Left ventricle myocardium inferior (tissue), 1 donor: ENCODE measurements around the gene MDK. TPM values are rescaled to one million over a fixed set of nuclear protein-coding genes. Genes with fewer than 3 reads are reported as not detected.
"Not testable (repeated sequence)": the region's sequence is repeated elsewhere in the genome, so short reads cannot be mapped to it uniquely, and the experiment has no call there.

ENCODE experiments used
- DNase-seq: peaks from one replicate; pipeline ENCODE4 v3.0.0-alpha.2; 2020
- H3K27ac ChIP-seq: fragments of 200-600 bp; replicated peaks from 2 replicates; pipeline ENCODE4 v1.8.0; 2021
- H3K27me3 ChIP-seq: fragments of 200-600 bp; 2 replicates; pipeline ENCODE4 v1.8.0; 2021; ENCODE audit warnings: low read depth
- H3K36me3 ChIP-seq: fragments of 200-600 bp; 2 replicates; pipeline ENCODE4 v1.8.0; 2021
- H3K4me1 ChIP-seq: fragments of 200-600 bp; 2 replicates; pipeline ENCODE4 v1.8.0; 2021
- H3K4me3 ChIP-seq: fragments of 200-600 bp; 2 replicates; pipeline ENCODE4 v1.8.0; 2021; ENCODE audit warnings: mild to moderate bottlenecking, moderate library complexity
- H3K9me3 ChIP-seq: fragments of 200-600 bp; replicated peaks from 2 replicates; pipeline ENCODE4 v1.8.0; 2021
- CTCF ChIP-seq: fragments of 200-600 bp; IDR thresholded peaks from 2 replicates; pipeline ENCODE4 v1.8.0; 2021; ENCODE audit warnings: antibody characterized with exemption, mild to moderate bottlenecking, borderline replicate concordance
- intact Hi-C: fragments of 100-400 bp; cut with micrococcal nuclease; formaldehyde crosslinking; loops from one replicate; pipeline ENCODE4 v1.11.0; 2022
- total RNA-seq: library from RNA; stranded (reverse); fragmentation: NEBNext Ultra II Directional; extraction: Animal tissue kit (Norgen Biotek cat#: 25700); gene quantifications from one replicate; pipeline ENCODE4 v1.2.1, GENCODE V29; 2021
- donor health status: DM: no; HTN: yes; CAD: no; lungs with severe emphysema.

The MDK gene
- total RNA-seq, 1 donor from 2014 or later = 5.4 TPM

DNA sequence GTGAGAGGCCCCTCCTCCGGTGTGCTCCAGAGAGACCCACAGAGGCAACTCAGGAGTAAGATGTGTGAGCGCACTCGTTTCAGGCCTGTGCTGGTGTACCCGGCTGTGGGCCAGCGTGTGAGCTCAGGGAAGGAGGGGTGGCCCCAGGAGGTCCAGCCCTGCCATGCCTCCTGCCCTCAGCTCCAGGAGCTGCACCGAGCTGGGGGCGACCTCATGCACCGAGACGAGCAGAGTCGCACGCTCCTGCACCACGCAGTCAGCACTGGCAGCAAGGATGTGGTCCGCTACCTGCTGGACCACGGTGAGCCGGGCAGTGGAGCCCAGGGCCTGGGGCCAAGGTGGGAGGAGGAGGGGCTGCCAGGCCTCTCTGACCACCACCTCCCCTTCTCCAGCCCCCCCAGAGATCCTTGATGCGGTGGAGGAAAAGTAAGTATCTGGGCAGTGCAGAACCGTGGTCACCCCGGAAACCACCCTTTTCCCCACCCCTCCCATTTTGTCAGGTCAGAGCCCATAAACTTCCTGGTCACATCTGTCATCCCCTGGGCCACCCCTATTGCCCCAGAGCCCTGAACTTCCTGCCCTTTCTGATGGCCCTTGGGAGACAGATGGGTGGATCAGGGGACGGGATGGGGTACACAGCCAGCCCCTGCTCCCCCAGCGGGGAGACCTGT, 2.5 kb upstream of the MDK start:
- no peak for TF ChIP-seq CTCF
- H3K9me3 ChIP-seq = no peaks in the 10 kb centered on the region
- H3K4me3 ChIP-seq = no peak overlapping the region
- H3K36me3 ChIP-seq = peaks cover 43% of the 10 kb centered on the region
- peaks cover 15% of the 10 kb centered on the region for H3K27me3 ChIP-seq
- no peak for DNase-seq
- peaks cover 34% of the 10 kb centered on the region for H3K4me1 ChIP-seq
- H3K27ac ChIP-seq = peak overlapping the region; percentile 83
- intact Hi-C loops = no loop called here

DNA sequence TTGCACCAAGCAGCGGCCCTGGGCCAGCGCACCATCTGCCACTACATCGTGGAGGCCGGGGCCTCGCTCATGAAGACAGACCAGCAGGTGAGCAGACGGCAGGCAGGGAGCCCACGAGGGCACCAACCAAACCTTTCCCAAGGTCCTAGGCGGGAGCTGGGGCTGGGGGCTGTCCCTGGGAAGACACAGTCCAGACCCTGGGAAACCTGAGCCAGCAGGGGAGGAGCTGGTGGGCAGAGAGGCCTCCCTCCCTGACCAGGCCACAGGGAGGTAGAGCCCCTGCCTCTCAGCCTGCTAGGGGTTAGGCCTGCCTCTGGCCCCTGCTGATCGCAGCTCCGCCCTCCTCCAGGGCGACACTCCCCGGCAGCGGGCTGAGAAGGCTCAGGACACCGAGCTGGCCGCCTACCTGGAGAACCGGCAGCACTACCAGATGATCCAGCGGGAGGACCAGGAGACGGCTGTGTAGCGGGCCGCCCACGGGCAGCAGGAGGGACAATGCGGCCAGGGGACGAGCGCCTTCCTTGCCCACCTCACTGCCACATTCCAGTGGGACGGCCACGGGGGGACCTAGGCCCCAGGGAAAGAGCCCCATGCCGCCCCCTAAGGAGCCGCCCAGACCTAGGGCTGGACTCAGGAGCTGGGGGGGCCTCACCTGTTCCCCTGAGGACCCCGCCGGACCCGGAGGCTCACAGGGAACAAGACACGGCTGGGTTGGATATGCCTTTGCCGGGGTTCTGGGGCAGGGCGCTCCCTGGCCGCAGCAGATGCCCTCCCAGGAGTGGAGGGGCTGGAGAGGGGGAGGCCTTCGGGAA, 1.8 kb upstream of the MDK start:
- Histone ChIP-seq H3K4me3 (peak overlapping the region; percentile 79), H3K4me1 (peaks cover 34% of the 10 kb centered on the region), H3K27ac (peak overlapping the region; percentile 83), H3K36me3 (peaks cover 36% of the 10 kb centered on the region), H3K27me3 (peaks cover 15% of the 10 kb centered on the region)
- H3K9me3 ChIP-seq, DNase-seq, intact Hi-C loops: not testable (repeated sequence)

GRCh38 chr11:46380340-46381047, 975 bp upstream of the MDK start:
- peak; percentile 76 for DNase-seq
- Histone ChIP-seq H3K4me1 (peaks cover 34% of the 10 kb centered on the region), H3K4me3 (peak overlapping the region; percentile 79), H3K36me3 (peaks cover 28% of the 10 kb centered on the region), H3K9me3 (no peaks in the 10 kb centered on the region), H3K27me3 (peaks cover 20% of the 10 kb centered on the region), H3K27ac (peak overlapping the region; percentile 83)
- intact Hi-C loops = no loop called here
- no peak for TF ChIP-seq CTCF

GRCh38 chr11:46381819-46382645, 563 bp downstream of the MDK start:
- Histone ChIP-seq H3K4me3 (peak overlapping the region; percentile 79), H3K9me3 (no peaks in the 10 kb centered on the region), H3K4me1 (peaks cover 34% of the 10 kb centered on the region), H3K36me3 (peaks cover 14% of the 10 kb centered on the region), H3K27me3 (peaks cover 35% of the 10 kb centered on the region), H3K27ac (peak overlapping the region; percentile 83)
- no peak for TF ChIP-seq CTCF
- intact Hi-C loops = no loop called here
- no peak for DNase-seq

GRCh38 chr11:46382646-46383403, 1.4 kb downstream of the MDK start:
- Histone ChIP-seq H3K36me3 (peaks cover 8% of the 10 kb centered on the region), H3K9me3 (no peaks in the 10 kb centered on the region), H3K27me3 (peaks cover 43% of the 10 kb centered on the region), H3K4me3 (peak overlapping the region; percentile 79), H3K4me1 (peaks cover 34% of the 10 kb centered on the region), H3K27ac (no peak overlapping the region)
- peak; percentile 69 for TF ChIP-seq CTCF
- no peak for DNase-seq
- intact Hi-C loops = no loop called here
